ENCODE measurements around the gene SCAPER. TPM values are rescaled to one million over a fixed set of nuclear protein-coding genes. Genes with fewer than 3 reads are reported as not detected.

Gene SCAPER, protein sequence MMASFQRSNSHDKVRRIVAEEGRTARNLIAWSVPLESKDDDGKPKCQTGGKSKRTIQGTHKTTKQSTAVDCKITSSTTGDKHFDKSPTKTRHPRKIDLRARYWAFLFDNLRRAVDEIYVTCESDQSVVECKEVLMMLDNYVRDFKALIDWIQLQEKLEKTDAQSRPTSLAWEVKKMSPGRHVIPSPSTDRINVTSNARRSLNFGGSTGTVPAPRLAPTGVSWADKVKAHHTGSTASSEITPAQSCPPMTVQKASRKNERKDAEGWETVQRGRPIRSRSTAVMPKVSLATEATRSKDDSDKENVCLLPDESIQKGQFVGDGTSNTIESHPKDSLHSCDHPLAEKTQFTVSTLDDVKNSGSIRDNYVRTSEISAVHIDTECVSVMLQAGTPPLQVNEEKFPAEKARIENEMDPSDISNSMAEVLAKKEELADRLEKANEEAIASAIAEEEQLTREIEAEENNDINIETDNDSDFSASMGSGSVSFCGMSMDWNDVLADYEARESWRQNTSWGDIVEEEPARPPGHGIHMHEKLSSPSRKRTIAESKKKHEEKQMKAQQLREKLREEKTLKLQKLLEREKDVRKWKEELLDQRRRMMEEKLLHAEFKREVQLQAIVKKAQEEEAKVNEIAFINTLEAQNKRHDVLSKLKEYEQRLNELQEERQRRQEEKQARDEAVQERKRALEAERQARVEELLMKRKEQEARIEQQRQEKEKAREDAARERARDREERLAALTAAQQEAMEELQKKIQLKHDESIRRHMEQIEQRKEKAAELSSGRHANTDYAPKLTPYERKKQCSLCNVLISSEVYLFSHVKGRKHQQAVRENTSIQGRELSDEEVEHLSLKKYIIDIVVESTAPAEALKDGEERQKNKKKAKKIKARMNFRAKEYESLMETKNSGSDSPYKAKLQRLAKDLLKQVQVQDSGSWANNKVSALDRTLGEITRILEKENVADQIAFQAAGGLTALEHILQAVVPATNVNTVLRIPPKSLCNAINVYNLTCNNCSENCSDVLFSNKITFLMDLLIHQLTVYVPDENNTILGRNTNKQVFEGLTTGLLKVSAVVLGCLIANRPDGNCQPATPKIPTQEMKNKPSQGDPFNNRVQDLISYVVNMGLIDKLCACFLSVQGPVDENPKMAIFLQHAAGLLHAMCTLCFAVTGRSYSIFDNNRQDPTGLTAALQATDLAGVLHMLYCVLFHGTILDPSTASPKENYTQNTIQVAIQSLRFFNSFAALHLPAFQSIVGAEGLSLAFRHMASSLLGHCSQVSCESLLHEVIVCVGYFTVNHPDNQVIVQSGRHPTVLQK (N-terminal part only)
- 2.5 to 4.4 TPM (median 3.7 TPM) in 5 replicates for total RNA-seq (2022; extraction: Qiagen RNA extraction)

DNA sequence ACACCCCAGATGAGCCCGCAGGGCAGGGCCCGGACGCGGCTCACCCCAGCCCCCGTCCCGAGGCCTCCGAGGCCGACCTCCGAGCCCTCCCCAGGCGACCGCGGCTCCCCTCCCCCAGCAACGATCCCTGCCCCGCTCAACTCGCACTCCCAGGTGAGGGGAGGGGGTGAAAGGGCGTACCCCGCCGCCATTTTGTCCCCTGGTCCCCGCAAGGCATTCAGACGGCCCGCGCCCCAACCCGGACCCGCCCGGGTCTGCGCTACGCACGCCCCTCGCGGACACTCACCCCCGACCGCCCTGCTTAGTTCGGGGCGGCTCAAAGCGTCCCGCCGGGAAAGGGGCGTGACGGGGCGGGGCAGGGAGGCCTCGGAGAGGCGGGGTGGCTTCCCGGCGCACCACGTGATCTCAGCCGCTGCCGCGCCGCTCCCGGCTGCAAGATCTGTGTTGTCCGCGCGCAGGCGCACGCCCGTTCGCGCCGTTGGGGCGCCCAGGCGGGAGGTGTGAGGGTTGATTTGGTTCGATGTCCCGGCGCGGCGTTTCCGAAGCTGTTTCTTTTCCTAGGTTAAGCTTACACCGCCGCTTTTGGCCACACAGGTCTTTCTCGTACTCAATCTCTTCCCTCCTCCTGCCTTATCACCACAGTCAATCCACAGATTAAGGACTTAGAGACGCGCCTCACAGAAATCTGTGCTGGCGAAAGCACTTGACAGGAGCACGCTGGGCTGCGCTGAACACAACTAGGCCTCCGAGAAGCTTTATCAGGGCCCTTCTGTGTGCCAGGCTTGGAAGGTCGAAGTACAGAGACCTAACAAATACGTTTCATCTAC is at the start of gene SCAPER:
SCAPER (minus strand) TSS at position 328 of the 827 bp plus-strand sequence. CDS start 21,523 bp downstream, outside the sequence.

DNA sequence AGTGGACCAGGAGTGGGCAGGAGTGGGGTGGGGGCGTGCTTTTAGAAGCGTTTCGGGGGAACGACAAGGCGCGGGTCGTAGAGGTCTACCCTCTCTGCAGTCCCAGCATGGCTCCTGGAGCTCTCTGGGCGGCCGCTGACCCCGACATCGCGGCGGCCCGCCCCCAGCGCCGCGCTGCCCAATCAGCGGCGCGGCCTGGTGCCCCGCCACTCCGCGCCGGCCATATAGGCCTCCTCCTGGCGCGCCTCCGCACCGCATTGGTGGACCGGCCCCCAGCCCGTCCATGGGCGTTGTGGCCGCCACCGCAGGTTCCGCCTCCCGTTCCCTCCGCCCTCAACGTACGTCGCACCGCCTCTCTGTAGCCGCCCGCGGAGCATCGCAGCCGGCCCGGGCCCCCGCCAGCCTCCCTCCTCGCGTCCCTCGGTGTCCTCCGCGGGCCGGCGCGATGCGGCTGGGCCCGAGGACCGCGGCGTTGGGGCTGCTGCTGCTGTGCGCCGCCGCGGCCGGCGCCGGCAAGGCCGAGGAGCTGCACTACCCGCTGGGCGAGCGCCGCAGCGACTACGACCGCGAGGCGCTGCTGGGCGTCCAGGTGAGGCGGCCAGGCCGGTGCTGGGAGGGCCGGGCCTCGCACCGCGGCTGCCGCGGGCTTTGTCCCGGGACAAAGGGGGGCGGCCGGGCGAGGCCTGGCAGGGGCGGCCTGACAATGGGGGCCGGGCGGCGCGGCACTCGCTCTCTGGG is 26.4 kb upstream of the SCAPER start, which contains the start of gene RCN2:
RCN2 (plus strand) TSS at position 353 of the 738 bp plus-strand sequence; CDS start at position 446, 93 bp downstream.

DNA sequence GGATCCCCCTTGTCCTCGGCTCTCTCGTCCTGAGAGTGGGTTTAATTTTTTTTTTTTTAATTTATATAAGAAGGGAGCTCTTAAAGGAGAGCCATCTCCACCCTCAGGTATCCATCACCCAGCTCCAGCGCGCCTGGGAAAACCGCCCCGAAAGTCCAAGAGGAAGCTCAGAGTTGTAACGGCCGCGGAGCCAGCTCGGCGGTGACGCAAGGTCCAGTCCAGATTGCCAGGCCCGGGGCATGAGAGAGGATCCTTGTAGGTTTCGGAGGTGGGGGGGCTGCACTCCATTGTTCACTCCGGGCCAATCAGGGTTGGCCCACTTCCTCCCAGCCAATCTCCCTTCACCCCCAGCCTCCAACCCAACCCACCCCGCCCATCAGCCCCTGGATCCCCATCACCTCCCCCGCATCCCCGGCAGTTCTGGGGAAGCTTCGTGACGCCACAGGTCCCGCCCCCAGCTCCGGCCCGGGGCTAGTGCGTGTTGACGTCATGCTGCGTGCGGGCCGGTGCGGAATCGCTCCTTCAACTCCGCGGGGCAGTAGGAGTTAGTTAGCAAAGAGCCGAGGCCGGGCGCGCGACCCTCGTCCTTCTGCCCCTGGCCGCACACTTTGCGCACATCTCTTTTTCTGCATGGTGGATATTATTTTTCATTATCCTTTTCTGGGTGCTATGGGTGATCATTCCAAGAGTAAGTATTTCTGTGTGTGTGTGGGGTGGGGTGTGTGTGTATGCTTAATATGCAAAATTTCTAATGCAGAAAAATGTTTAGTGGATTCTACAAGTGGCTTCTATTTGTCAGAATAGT is 568.7 kb downstream of the SCAPER start, which contains the start of gene ISL2:
ISL2 (plus strand) TSS at position 520 of the 805 bp plus-strand sequence; CDS start at position 631, 111 bp downstream.

DNA sequence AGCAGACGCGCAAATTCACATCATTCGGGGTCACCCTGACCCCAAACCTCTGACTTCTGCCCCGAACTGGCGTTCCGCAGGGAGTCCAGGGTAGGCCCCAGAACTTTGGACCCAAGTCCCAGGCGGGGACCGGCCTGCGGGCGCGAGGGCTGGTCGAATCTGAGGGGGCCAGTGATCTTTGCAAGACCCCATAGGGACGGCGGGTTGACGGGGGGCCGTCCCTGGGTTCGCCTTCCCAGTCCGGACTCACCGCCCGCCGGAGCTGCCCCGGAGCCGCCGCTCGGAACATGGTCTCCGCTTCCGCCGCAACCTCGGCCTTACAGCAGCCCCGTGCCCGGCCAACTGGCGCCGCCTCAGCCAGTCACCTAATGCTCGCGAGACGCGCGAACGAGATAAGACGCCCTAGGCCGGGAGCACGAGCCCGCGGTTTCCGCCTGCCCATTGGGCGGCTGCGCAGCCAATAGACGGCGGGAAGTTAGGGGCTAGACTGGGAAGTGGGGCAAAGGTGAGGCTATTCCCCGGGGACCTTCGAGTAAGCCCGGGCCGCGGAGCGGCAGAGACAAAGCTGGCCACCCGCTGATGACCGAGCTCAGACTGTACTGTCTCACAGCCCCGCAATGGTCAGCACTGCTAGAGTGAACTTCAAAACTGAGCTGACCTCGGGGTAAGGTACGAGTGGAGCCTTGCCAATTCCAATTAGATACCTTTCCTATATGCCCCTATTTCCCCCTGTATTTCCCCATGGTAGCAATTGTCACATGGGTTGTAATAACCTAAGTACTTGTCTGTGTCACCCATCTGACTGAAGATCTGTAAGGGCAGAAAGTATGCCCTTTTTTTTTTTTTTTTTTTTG is 593.8 kb downstream of the SCAPER start, which contains the start of gene ETFA:
ETFA (minus strand) TSS at position 370 of the 854 bp plus-strand sequence; CDS start at position 289, 81 bp downstream.

Other genes starting within 250 kb of the SCAPER start
- 51.7 to 65.9 TPM (median 60.3 TPM) in 5 replicates for gene RCN2, start 26.4 kb upstream of the SCAPER start, total RNA-seq (2022; extraction: Qiagen RNA extraction)
- 0.21 TPM in 1 of 5 replicates, not detected in the others for gene PSTPIP1, start 89.8 kb upstream of the SCAPER start, total RNA-seq (2022; extraction: Qiagen RNA extraction)
- 387 to 459 TPM (median 436 TPM) in 5 replicates for gene TSPAN3, start 165.8 kb upstream of the SCAPER start, total RNA-seq (2022; extraction: Qiagen RNA extraction)